A172 (cell line): ENCODE measurements around the gene OBP2B. TPM values are rescaled to one million over a fixed set of nuclear protein-coding genes. Genes with fewer than 3 reads are reported as not detected.
"Not testable (repeated sequence)": the region's sequence is repeated elsewhere in the genome, so short reads cannot be mapped to it uniquely, and the experiment has no call there.

Experiments used
- DNase-seq: peaks from one replicate; pipeline ENCODE4 v3.0.0-alpha.2; 2015; ENCODE audit warnings: low spot score
- total RNA-seq: library from RNA; depleted of rRNA; stranded (reverse); fragments of >200 nt; shearing (Covaris generic); gene quantifications from 2 replicates; pipeline ENCODE4 v1.2.3, GENCODE V29; 2014

Gene OBP2B
- total RNA-seq, 1 experiment from 2014 or later = not detected

DNA sequence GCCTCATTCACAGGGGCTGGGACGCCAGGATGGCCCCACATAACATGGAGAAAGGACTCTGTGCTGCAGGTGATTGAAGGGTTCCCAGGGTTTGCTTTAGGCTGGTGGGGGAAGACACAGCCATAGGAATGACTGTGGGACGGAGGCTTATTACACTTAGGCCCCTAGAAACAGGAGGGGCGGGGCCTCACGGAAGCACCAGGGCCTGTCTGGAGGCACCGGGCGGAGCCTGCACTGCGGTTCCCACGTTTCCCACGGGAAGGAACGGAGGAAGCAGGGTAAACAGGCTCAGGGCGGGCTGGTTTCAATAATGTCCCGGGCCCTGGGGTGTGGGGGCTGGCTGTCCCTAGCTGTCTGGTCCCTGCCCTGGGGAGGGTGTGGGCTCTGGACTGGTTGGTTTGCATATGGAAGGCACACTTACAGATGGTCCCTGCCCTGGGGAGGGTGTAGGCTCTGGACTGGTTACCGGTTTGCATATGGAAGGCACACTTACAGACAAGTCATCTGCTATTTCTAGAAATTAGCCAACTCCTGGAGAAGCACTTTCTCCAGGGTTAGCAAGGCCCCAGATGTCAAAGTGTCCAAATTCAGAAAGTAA lies 14.2 kb upstream of the OBP2B start:
- not testable (repeated sequence) for DNase-seq

DNA sequence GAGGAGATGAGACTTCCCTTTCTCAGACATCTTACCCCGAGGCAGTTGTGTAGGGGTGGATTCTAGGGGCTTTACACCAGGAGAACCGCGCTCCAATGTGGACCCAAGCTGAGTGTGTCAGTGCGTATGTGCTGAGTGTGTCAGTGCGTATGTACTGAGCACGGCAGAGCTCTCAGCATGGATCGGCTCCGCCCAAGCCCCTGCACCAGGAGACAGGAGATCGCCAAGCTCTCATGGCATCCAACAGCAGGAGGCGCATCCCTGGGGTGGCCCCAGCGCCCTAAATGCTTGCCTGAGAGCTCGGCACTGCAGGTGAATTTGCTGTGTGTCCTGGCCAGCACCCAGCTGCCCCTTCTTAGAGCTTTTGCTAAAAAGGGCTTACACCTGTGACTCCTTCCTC lies 12.9 kb upstream of the OBP2B start:
- DNase-seq = not testable (repeated sequence)

DNA sequence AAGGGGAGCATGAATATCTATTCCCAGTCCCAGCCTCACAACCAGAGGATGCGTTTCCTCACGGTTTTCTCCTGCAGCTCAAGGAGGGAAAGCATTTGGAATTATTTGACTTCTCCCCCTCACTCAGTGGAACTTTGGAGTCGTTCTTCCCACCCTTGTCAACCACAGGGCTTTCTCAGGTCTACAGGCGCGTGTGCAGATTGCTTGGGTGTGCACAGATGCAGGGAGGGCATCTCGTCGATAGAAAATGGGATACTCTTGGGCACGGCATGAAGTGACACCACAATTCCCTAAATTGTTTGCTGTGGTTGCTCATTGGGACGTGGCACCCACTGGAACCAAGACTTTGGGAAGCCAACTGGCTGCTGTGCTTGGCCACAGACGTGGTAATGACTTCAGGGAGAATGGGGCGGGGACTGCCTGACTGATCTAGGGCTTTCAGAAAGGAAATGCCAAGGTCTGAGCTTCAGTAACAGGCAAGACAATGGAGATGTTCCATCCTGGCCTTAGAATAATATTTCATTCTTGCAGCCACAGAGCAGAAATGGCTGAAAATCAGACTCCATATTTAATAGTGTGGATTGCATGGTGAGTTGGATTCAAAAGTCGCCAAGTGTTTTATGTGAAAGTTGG lies 12.2 kb upstream of the OBP2B start:
- DNase-seq = no peak

DNA sequence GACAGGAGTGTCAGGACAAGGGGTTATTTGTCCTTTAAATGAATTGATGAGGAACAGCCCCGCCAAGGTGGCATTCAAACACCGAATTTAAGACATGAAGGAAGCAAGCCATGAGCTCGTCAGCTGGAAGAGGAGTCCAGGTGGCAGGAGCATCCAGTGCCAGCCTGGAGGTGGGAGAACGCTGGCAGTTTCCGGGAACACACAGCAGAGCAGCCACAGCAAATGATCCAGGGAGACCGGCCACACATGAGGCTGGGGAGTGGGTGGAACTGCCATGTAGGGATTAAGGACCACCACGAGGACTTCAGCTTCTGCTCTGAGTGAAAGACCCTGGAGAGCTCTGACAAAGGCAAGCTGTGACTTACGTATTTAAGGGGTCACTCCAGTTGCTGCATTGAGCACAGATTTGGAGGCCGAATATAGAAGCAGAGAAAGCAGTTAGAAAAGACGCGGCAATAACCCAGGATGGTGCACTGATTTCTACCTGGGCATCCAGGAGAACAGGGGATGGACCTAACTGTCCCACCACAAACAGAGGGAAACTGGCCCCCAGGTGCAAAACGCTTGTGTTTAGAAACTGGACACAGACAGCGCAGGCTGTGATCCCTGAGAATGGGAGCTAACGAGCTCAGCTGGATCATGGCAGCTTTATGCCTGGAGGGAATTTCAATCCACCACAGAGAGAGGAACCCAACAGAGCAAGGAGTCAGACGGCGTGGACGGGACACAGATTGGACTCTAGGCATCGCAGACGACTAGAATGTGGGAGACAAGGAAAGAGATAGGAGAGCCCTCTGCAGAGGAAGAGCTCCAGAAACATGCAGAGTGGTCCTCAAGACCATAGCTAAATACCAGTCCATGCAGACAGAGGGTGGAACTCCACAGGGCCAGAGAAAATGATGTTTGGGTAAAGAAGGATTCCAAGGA lies 9.3 kb upstream of the OBP2B start:
- DNase-seq = not testable (repeated sequence)

DNA sequence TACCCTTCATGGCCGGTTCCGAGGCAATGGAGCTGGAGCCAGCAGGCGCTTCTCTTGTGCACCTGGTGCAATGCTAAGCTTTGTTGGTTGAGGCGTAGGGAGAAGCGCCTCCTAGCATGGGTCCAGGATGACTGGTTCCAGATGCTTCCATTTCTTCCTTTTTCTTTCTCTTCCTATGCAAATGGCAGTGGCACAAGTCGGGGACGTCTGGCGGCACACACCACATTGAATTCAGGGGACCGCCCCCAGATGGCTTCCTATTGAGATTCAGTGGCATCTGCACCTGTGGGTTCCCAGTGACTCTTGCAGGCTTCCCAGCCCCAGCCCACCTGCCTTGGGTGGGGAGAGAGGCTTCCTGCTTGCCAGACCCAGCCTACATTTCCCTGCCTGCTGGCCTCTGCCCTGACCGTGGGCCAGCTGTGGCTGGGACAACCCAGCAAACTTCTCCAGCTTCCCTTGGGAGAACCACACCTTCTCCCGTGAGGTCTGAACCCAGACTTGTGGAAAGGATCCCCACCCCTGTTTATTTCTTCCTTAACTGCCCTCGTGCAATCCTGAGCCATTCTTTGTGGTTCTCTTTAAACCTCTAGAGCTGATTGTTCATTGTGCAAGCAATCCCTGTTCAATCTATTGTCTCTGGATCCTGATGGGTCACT lies 8.4 kb upstream of the OBP2B start:
- not testable (repeated sequence) for DNase-seq

DNA sequence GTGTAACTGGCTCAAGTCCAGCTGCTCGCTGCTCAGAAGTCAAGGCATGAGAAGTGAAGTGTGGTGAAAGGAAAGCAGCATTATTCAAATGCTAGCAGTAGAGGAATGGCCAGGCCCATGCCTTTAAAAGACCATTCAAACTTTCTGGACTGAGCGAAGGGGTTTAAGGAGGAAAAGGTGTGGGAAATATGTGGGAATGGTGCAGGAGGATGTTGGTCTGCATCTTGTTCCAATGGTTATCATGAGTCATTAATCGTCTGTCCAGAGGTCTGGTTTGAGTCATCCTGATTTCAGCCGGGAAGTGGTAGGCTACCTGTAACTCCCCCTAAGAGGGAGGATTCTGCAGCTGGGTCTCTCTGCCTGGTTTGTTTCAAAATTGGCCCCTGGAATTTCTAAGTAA lies 5.2 kb upstream of the OBP2B start:
- peak; percentile 67 for DNase-seq

DNA sequence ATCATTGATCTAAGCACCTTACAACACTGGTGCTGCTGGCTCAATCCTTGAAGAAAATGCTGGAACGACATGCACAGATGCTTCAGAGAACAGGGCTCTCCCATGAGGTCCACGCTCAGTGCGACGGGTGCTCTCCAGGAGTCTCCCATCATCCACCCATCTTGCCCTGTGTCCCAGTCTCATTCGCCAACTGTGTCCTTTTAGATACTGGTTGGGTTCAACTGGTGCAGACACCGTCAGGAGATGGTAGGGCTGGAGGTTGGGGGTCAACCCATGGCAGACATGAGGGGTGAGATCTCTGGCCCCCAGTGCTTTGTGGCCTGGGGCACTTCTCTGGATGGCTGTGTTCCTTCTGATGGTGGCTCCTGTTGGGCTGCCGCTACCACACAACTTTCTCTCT lies 1.6 kb upstream of the OBP2B start:
- DNase-seq = no peak

DNA sequence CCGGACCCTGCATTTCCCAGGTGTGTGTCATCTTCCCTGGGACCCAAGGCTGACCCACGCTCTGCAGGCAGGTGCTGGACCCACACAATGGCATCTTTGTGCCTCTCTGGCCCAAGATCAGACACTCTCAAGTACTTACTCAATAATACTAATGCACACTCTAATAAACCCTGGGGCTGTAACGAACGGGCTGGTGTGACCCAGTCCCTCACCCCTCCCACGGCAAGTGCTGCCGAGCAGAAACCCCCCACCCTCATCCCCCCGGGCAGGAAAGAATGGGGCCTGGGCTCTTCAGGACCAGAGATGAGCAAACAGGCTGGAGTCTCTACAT lies 1.1 kb upstream of the OBP2B start:
- DNase-seq = no peak

DNA sequence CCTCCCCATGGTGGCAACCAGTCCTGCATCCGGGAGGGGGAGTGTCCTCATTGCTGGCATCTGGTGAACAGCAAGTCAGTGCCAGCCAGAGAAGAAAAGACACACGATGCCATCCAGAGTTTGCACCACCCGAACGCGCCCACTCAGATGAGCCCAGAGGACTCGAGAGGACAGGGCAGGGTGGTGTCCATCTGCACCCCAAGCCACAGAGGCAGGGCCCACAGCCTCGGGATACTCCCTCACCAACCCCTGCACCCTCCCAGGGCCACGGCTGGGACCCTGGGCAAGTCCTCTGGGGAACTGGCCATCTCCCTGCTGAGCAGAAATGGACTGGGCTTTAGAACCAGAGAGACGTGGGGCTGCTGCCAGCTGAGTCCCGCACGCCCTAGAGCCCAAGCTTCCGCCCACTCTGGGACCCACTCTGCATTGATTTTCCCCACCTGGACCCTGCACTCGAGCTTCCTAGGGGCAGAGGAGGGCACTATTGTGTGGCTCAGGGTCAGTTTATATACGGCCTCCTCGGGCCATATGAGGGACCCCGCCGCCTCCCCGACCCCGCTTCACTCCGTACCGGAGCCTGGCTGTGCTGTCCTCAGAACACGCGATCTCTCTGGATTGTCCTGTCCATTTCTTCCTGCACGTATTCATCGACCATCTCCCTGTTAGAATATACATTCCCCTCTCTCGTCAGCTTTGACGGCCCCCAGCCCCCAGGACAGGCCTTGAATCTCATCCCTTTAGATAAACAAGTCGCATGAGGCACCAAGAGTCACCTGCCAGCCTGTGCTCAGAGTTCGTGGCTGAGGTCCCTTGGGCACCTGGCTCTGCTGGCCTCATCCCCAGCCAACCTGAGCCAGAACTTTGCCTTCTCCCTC lies 514 bp upstream of the OBP2B start:
- DNase-seq = not testable (repeated sequence)

DNA sequence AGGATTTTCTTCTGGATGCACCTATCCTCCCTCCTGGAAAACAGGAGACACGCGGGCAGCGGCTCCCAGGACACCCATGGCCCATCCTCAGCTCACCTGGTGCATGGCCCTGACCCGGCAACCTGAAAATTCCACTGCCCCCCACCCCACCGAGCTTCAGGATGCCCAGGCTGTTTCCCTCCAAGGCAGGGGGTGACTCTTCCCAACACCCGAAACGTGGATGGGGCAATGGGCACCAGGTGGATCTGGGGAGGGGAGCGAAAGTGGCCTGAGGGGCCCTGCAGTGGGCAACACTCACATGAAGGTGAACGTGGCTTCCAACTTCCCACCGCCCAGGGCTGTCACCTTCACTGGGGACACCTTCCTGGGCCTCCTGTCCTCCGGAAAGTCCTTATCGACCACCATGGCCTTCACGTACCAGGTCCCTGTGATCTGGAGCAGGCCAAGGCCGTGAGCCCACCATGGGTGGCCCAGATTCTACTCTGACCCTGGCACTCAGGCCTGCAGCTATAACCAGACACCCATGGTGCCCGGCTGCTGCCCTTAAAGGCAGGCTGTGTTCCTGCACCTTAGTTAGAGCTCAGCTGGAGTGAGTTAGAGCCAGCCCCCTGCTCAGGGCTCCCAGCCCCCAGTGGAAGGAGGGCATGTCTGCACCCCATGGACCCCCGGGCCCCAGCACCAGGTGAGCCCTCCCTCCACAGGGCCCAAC lies 725 bp downstream of the OBP2B start:
- not testable (repeated sequence) for DNase-seq

DNA sequence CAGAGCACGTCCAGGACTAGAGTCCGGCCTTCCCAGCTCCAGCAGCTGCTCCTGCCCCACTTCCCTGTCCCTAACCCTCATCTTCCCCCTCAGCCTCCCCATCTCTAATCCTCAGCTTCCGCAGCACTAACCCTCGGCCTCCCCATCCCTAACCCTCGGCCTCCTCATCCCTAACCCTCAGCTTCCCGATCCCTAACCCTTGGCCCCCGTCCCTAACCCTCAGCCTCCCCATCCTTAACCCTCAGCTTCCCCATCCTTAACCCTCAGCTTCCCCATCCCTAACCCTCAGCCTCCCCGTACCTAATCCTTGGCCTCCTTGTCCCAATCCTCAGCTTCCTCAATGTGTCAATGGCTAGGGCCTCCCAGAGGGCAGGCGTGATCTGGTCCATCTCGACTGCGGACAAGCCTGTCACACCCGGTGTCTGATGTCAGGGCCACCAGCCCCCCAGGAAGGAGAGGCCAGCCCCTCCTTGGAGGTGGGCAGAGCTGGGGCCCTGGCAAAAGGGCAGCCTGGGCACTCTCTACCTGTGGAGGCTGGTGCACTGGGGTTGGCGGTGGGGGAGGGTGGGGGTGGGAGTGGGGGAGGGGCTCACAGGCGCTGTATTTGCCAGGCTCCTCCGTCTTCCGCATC lies 1.4 kb downstream of the OBP2B start:
- no peak for DNase-seq

DNA sequence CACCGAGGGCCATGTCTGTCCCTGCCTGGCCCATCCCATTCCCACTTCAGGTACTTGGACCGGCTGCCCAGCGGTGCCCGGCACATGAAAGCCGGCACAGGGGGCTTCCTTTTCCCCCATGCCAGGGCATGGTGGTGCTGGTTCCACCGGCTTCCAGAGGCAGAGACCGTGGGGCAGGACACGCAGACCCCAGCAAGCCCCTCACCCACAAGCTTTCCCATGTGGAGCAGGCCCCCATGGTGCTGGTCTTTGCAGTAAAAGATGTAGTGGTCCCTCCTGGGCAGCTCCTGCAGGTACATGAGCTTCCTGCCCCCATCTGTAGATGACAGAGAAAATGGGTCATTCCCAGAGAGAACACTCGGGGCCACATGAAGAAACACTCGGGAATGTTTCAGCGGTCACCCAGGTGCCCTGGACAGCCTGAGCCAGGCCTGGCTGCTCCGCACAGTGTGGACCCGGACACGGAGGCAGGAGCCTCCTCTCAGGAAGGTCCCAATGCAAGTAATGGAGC lies 2.0 kb downstream of the OBP2B start:
- no peak for DNase-seq

DNA sequence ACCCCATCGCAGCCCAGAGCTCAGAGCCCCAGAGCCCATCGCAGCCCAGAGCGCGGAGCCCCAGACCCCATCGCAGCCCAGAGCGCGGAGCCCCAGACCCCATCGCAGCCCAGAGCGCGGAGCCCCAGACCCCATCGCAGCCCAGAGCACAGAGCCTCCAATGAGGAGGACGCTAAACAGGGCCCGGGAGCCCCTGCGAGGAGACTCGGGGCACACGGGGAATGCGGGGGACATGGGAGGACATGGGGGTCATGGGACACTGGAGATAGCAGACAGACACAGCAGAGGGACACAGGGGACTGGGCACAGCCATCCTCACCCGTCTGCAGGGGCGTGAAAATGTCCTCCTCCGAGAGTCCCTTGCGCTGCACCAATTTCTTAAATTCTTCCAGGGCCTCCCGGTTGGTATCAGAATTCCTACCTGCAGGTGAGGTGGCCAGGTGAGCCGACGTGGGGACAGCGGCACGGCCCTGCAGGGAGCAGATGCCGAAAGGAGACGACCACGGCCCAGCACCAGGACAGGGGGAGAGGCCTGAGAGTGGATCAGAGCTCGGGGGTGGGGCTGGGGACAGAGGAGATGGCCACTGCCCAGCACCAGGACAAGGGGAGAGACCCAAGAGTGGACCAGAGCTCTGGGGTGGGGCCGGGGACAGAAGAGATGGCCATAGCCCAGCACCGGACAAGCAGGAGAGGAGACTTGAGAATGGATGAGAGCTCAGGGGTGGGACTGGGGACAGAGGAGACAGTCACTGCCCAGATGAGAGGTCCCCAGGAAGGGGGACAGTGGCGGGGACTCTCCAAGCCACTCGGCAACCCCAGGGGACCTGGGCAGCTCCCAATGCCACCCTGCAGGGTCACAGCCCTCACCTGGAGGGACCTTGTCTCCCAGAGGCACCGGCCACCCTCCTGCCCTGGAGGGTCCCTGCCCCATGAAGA lies 2.8 kb downstream of the OBP2B start:
- DNase-seq = no peak

DNA sequence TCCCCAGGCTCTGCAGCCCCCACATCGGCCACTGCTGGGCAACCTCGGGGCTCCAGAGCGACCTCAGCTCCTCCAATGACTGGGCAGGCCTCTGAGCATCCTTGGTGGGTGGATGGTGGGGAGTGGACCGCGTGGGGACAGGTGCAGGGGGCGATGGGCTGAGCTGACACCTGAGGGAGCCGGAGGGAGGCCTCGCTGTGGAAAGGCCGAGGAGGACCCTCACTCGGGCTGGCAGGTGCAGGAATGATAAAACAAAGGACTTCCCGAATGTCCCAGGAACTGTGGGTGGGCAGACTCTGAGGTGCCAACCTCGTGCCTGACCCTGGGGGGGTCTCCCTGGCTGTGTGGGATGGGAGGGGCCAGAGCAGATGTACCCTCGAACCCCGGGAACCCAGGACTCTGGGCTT lies 3.6 kb downstream of the OBP2B start:
- DNase-seq = not testable (repeated sequence)

DNA sequence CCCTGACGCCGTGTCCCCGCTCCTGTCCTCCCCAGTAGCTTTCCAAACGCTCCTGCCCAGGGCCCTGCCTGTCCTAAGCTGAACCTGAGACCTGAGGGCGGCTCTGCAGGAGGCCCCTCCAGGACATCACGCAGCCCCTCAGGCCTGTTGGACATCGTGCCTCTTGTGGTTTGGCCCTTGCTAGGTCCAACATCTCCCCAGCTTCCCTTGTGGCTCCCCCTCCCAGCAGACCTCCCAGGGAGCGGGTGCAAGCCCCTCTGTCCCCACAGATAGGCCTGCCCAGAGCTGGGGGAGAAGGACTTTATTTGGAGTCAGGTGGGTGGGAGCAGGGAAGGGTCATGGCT lies 4.1 kb downstream of the OBP2B start:
- no peak for DNase-seq

DNA sequence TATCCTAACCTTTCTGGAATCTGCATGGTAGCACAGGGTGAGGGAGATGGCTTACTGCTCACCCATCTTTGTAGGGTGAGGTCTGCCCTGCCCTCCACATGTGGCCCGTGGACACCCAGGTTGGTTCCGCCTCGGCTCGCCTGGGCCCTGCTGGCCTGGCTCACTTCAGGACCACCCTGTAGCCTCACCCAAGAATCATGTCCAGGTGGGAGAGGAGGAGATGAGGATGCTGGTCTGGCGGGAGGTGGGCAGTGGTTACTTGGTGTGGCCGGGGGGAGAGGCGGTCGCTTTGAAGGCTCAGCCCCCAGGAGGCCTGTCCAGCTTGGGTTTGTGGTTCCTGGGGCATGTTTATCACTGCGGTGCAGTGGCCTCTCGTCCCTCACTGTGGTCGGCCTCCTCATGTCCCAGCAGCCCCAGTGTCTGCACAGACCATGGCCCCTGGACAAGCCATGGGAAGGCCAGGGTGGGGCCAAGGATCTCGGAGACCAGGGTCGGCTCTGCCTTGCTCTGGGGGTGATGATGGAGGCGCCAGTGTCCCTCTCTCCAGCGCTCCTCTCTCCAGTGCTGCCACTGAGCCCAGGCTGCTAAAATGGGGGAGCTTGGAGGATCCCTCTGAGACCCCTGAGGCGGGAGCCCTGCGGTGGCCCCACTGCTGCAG lies 4.6 kb downstream of the OBP2B start:
- DNase-seq = no peak

DNA sequence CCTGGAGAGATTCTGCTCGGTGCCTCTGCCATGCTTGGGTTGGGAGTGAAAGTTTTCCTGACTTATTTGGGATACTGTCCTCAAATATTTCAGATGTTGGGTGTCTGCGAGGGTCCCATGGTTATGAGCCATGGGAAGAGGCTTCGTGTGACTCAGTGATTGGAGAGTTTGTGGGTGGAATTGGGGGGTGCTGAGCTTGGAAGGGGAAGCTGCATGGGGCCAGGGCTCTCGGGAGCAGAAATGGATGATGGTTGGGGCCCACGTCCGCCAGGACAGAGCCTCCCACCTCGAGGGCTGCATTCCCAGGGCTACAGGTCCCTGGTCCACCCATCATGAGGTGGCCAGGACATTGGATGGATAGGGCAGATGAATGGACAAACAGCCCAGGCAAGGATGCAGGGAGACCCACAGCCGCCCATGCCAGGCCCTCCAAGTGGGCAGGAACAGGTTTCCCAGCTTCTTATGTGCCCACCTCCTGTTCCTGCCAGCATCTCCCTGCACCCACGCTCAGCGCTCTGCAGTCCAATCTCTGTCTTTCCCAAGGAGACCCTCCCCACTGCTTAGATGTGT lies 5.5 kb downstream of the OBP2B start:
- DNase-seq = no peak
